ENCODE data around the gene TFF1.

TFF1 gene

GRCh38 chr21:42364304-42364865, 1.9 kb downstream of the TFF1 start:
- in situ Hi-C loops (cut with HindIII; ENCODE audit: low sequenced_read_pairs) = no loop called here

GRCh38 chr21:42363312-42363711, 3.0 kb downstream of the TFF1 start:
- in situ Hi-C loops (cut with HindIII; ENCODE audit: low sequenced_read_pairs) = no loop called here

GRCh38 chr21:42362700-42363099, 3.6 kb downstream of the TFF1 start:
- in situ Hi-C loops (cut with HindIII; ENCODE audit: low sequenced_read_pairs) = no loop called here

GRCh38 chr21:42362198-42362597, 4.1 kb downstream of the TFF1 start:
- in situ Hi-C loops (cut with HindIII; ENCODE audit: low sequenced_read_pairs) = no loop called here

- in situ Hi-C loops (cut with HindIII; ENCODE audit: low sequenced_read_pairs) = no loop called here
Measured at GRCh38 chr21:42361286-42361685, 5.0 kb downstream of the TFF1 start.

GRCh38 chr21:42360317-42360716, 6.0 kb downstream of the TFF1 start:
- in situ Hi-C loops (cut with HindIII; ENCODE audit: low sequenced_read_pairs) = no loop called here

GRCh38 chr21:42358937-42359336, 7.4 kb downstream of the TFF1 start:
- in situ Hi-C loops (cut with HindIII; ENCODE audit: low sequenced_read_pairs) = no loop called here

- in situ Hi-C loops (cut with HindIII; ENCODE audit: low sequenced_read_pairs) = no loop called here
Measured at GRCh38 chr21:42358261-42358660, 8.1 kb downstream of the TFF1 start.

GRCh38 chr21:42357307-42357706, 9.0 kb downstream of the TFF1 start:
- in situ Hi-C loops (cut with HindIII; ENCODE audit: low sequenced_read_pairs) = no loop called here

GRCh38 chr21:42356650-42357049, 9.7 kb downstream of the TFF1 start:
- in situ Hi-C loops (cut with HindIII; ENCODE audit: low sequenced_read_pairs) = no loop called here

- in situ Hi-C loops (cut with HindIII; ENCODE audit: low sequenced_read_pairs) = no loop called here
Measured at GRCh38 chr21:42356046-42356445, 10.3 kb downstream of the TFF1 start.

- in situ Hi-C loops (cut with HindIII; ENCODE audit: low sequenced_read_pairs) = no loop called here
Measured at GRCh38 chr21:42353623-42354022, 12.7 kb downstream of the TFF1 start.

- in situ Hi-C loops (cut with HindIII; ENCODE audit: low sequenced_read_pairs) = no loop called here
Measured at GRCh38 chr21:42352441-42353095, 13.8 kb downstream of the TFF1 start.

GRCh38 chr21:42351626-42352440, 14.5 kb downstream of the TFF1 start:
- in situ Hi-C loops (cut with HindIII; ENCODE audit: low sequenced_read_pairs) = no loop called here

GRCh38 chr21:42350927-42351426, 15.4 kb downstream of the TFF1 start, which contains the start of gene TFF2:
TFF2 (minus strand) TSS chr21:42350994; CDS start chr21:42350957, 37 bp downstream.
- in situ Hi-C loops (cut with HindIII; ENCODE audit: low sequenced_read_pairs) = no loop called here

- in situ Hi-C loops (cut with HindIII; ENCODE audit: low sequenced_read_pairs) = no loop called here
Measured at GRCh38 chr21:42350318-42350910, 15.9 kb downstream of the TFF1 start.

- in situ Hi-C loops (cut with HindIII; ENCODE audit: low sequenced_read_pairs) = no loop called here
Measured at GRCh38 chr21:42349420-42350317, 16.7 kb downstream of the TFF1 start.

- in situ Hi-C loops (cut with HindIII; ENCODE audit: low sequenced_read_pairs) = no loop called here
Measured at GRCh38 chr21:42348762-42349161, 17.6 kb downstream of the TFF1 start.

- in situ Hi-C loops (cut with HindIII; ENCODE audit: low sequenced_read_pairs) = no loop called here
Measured at GRCh38 chr21:42347601-42348327, 18.6 kb downstream of the TFF1 start.

Data from DLD1 (cell line).